Subcutaneous adipose tissue (tissue), 4 donors: ENCODE data around the gene CDIPT. TPM values are rescaled to one million over a fixed set of nuclear protein-coding genes. Genes with fewer than 3 reads are reported as not detected.

Experiments used
- CTCF ChIP-seq: fragments of 450-650 bp; IDR thresholded peaks from one replicate; pipeline ENCODE4 v1.5.1; 2016; ENCODE audit warnings: low read depth, mild to moderate bottlenecking, control low read depth, antibody characterized with exemption, moderate library complexity
- total RNA-seq, 4 donors: library from RNA; depleted of rRNA; stranded (reverse); fragments of >200 nt; gene quantifications; one replicate each; pipeline ENCODE4 v1.1.0, GENCODE V29; 2016

The CDIPT gene
- total RNA-seq, 4 donors from 2014 or later: 57.7 to 107 (median 94.7) TPM

GRCh38 chr16:29850998-29851397 is 12.0 kb downstream of the CDIPT start:
- TF ChIP-seq CTCF: no peak

DNA sequence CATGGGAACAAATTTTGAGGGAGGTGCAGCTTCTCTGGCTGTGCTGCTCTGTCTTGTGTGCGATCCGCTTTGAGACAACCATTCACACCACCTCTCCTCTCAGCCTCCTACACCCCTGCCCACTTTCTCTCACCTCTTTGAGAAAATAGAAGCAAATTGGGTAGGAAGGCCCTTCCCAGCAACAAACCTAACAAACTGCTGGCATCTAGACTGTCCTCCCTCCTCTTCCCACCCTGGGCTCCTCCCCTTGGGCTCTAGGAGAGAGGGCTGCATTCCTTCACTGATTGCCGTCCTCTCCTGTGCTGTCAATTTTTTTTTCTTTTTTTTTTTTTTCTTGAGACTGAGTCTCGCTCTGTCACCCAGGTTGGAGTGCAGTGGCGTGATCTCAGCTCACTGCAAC is 13.5 kb downstream of the CDIPT start:
- TF ChIP-seq CTCF: no peak

GRCh38 chr16:29848420-29849297 is 14.4 kb downstream of the CDIPT start:
- no peak for TF ChIP-seq CTCF

DNA sequence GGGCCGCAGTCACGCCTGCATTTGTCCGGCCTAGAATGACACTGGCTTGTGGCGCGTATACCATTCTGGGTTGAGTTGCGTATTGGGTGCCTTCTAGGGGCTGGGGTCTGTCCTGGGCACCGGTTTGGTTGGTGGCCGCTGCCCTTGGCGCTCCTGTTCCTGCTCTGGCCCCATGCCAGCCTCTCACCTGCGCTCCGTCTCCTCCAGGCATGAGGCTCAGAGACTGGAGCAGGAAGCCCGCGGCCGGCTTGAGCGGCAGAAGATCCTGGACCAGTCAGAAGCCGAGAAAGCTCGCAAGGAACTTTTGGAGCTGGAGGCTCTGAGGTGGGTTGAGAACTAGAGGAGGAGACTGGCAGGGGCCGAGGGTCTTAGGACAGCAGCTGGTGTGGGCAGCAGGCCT is 17.4 kb downstream of the CDIPT start:
- TF ChIP-seq CTCF: no peak

DNA sequence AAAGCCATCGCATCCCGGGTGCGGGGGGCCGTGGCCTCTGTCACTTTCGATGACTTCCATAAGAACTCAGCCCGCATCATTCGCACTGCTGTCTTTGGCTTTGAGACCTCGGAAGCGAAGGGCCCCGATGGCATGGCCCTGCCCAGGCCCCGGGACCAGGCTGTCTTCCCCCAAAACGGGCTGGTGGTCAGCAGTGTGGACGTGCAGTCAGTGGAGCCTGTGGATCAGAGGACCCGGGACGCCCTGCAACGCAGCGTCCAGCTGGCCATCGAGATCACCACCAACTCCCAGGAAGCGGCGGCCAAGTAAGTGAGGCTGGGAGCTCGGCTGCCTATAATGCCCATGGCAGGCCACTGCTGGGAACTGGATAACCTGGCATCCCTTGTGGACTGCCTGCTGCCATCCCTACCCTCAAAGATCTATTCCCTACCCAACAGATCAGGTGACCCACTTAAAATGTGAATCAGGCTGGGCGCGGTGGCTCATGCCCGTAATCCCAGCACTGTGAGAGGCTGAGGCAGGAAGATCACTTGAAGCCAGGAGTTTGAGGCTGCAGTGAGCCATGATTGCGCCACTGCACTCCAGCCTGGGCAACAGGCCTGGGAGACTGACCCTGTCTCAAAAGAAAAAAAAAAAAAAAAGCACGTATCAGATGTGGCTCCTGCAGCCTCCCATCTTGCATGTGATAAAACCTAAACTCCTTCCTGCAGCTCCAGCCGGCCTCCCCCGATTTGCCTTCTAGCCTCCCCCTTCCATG is 18.3 kb downstream of the CDIPT start:
- TF ChIP-seq CTCF: no peak

DNA sequence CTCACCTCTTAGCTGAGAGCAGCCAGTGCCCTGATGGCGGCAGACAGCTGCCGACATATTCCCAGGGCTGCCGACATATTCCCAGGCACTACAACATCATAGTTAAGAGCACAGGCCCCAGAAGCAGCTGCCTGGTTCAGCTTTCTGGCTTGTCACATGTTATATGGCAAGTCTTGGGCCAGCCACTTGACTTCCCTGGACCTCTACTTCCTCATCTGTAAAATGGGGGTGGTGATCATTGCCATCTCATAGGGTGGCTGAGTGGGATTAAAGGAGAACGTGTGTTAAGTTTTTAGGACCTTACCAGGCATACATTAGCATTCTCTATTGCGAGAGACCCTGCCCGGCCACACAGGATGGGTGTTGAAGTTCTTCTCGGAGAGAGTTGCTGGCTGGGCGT is 19.1 kb downstream of the CDIPT start:
- no peak for TF ChIP-seq CTCF

- TF ChIP-seq CTCF: no peak
Observed at GRCh38 chr16:29842732-29843346, 20.2 kb downstream of the CDIPT start.
